Natural killer cell (primary cell): ENCODE data around the gene P3H2. TPM values are rescaled to one million over a fixed set of nuclear protein-coding genes. Genes with fewer than 3 reads are reported as not detected.

Experiments used
- ATAC-seq, 3 donors: fragments of 150-1000 bp in 2 of 3; fragments of 200-7000 bp in 1 of 3; cut with Tn5 transposase; 1 replicate in 1 of 3; 2 replicates in 2 of 3; pipeline ENCODE4 v1.10.0; 2021; ENCODE audit warnings: mild to moderate bottlenecking in 2 of 3, moderate library complexity in 2 of 3
- DNase-seq, 2 donors: peaks; one replicate each; pipeline versions ENCODE4 v3.0.0 to v3.0.0-alpha.2; 2013 to 2021; ENCODE audit warnings: mixed read lengths in 1 of 2
- H3K27ac ChIP-seq: one replicate; pipeline ENCODE4 v1.5.1; 2013; ENCODE audit warnings: mild to moderate bottlenecking, low read length
- H3K27me3 ChIP-seq: one replicate; pipeline ENCODE4 v1.6.1; 2013; ENCODE audit warnings: low read length; ENCODE audit not compliant: control insufficient read depth, insufficient read depth
- H3K36me3 ChIP-seq: one replicate; pipeline ENCODE4 v1.6.1; 2013; ENCODE audit warnings: low read length; ENCODE audit not compliant: control insufficient read depth, insufficient read depth
- H3K4me1 ChIP-seq: one replicate; pipeline ENCODE4 v1.6.1; 2013; ENCODE audit warnings: low read length; ENCODE audit not compliant: control insufficient read depth, insufficient read depth
- H3K4me3 ChIP-seq: one replicate; pipeline ENCODE4 v1.5.1; 2013; ENCODE audit warnings: low read length
- H3K9me3 ChIP-seq: one replicate; pipeline ENCODE4 v1.6.1; 2013; ENCODE audit warnings: low read length; ENCODE audit not compliant: control insufficient read depth, insufficient read depth
- H3K27ac Mint-ChIP-seq, 2 donors: one replicate each; pipeline ENCODE4 v1.8.0; 2022; ENCODE audit warnings: mild to moderate bottlenecking in 2 of 2, mixed read lengths in 2 of 2, moderate library complexity in 1 of 2
- H3K27me3 Mint-ChIP-seq, 2 donors: one replicate each; pipeline ENCODE4 v1.8.0; 2022; ENCODE audit warnings: low read depth in 2 of 2, mixed read lengths in 2 of 2
- H3K36me3 Mint-ChIP-seq: one replicate; pipeline ENCODE4 v1.8.0; 2022; ENCODE audit warnings: mixed read lengths
- H3K4me1 Mint-ChIP-seq, 2 donors: one replicate each; pipeline ENCODE4 v1.8.0; 2022; ENCODE audit warnings: mixed read lengths in 2 of 2
- H3K4me3 Mint-ChIP-seq: one replicate; pipeline ENCODE4 v1.8.0; 2022; ENCODE audit warnings: mild to moderate bottlenecking, moderate library complexity, mixed read lengths
- H3K9me3 Mint-ChIP-seq, 2 donors: one replicate each; pipeline ENCODE4 v1.8.0; 2022; ENCODE audit warnings: mixed read lengths in 2 of 2
- CTCF ChIP-seq: fragments of 200-600 bp; IDR thresholded peaks from one replicate; pipeline ENCODE4 v1.8.0; 2022; ENCODE audit warnings: antibody characterized with exemption
- WGBS: methylation state at CpG from one replicate; pipeline ENCODE4 v1.1.7; 2013; ENCODE audit warnings: missing lambda C conversion rate; ENCODE audit not compliant: insufficient coverage; 5-methylcytosine and 5-hydroxymethylcytosine counted together
- intact Hi-C: fragments of 100-400 bp; cut with micrococcal nuclease; formaldehyde crosslinking; loops from one replicate; pipeline ENCODE4 v1.14.2; 2022
- total RNA-seq, 4 donors: library from RNA; stranded (reverse); fragments of 120-200 nt in 1 of 4; gene quantifications; one replicate each; pipeline versions ENCODE4 v1.2.3 to v1.2.4, GENCODE V29; 2013 to 2022

P3H2 gene
- total RNA-seq, 3 donors from 2014 or later (not counting 1 experiment from before 2014, with no cell fraction given): 0.43 to 1.0 (median 0.64) TPM

GRCh38 chr3:189947068-189947467, 173.6 kb downstream of the P3H2 start:
- WGBS: 81% methylated on average over 4 of the region's 4 CpGs
- ATAC-seq: no peak
- no peaks in the 10 kb centered on the region for H3K4me1 ChIP-seq
- H3K4me3 Mint-ChIP-seq: no peak overlapping the region
- no peaks in the 10 kb centered on the region for H3K36me3 ChIP-seq
- H3K27me3 ChIP-seq: no peaks in the 10 kb centered on the region
- H3K27ac Mint-ChIP-seq: no peak overlapping the region
- no peaks in the 10 kb centered on the region for H3K4me1 Mint-ChIP-seq
- intact Hi-C loops: no loop called here
- no peaks in the 10 kb centered on the region for H3K36me3 Mint-ChIP-seq
- no peak for DNase-seq
- peaks cover 0 to 3% of the 10 kb centered on the region in 2 donors for H3K27me3 Mint-ChIP-seq
- H3K4me3 ChIP-seq: no peak overlapping the region
- no peaks in the 10 kb centered on the region for H3K9me3 Mint-ChIP-seq
- H3K27ac ChIP-seq: no peak overlapping the region
- H3K9me3 ChIP-seq: no peaks in the 10 kb centered on the region
- no peak for TF ChIP-seq CTCF

- DNase-seq: no peak
- intact Hi-C loops: no loop called here
- Mint-ChIP-seq H3K27ac (no peak overlapping the region), H3K9me3 (no peaks in the 10 kb centered on the region), H3K27me3 (no peaks in the 10 kb centered on the region), H3K4me3 (no peak overlapping the region), H3K36me3 (no peaks in the 10 kb centered on the region), H3K4me1 (no peaks in the 10 kb centered on the region)
- no peaks in the 10 kb centered on the region for H3K36me3 ChIP-seq
- H3K4me1 ChIP-seq: no peaks in the 10 kb centered on the region
- H3K9me3 ChIP-seq: no peaks in the 10 kb centered on the region
- ATAC-seq: no peak
- no peak for TF ChIP-seq CTCF
- H3K27me3 ChIP-seq: no peaks in the 10 kb centered on the region
- 89% methylated on average over 6 of the region's 6 CpGs for WGBS
- H3K27ac ChIP-seq: no peak overlapping the region
- H3K4me3 ChIP-seq: no peak overlapping the region
Measured at GRCh38 chr3:189945935-189946709, 174.6 kb downstream of the P3H2 start.

- DNase-seq (no peak), ATAC-seq (peak in 1 of 3 donors; percentile 45)
- Mint-ChIP-seq H3K27me3 (no peaks in the 10 kb centered on the region), H3K4me1 (no peaks in the 10 kb centered on the region), H3K36me3 (no peaks in the 10 kb centered on the region), H3K4me3 (no peak overlapping the region), H3K27ac (no peak overlapping the region), H3K9me3 (no peaks in the 10 kb centered on the region)
- TF ChIP-seq CTCF: no peak
- no peaks in the 10 kb centered on the region for H3K27me3 ChIP-seq
- no peak overlapping the region for H3K4me3 ChIP-seq
- 86% methylated on average over 14 of the region's 14 CpGs for whole genome bisulfite sequencing
- H3K4me1 ChIP-seq: no peaks in the 10 kb centered on the region
- no peaks in the 10 kb centered on the region for H3K9me3 ChIP-seq
- H3K36me3 ChIP-seq: no peaks in the 10 kb centered on the region
- H3K27ac ChIP-seq: no peak overlapping the region
- intact Hi-C loops: no loop called here
Measured at GRCh38 chr3:189944285-189945145, 176.2 kb downstream of the P3H2 start.
